Fibroblast of the aortic adventitia (primary cell): ENCODE results near the gene GRM8. TPM values are rescaled to one million over a fixed set of nuclear protein-coding genes. Genes with fewer than 3 reads are reported as not detected.
"Not testable (repeated sequence)": the region's sequence is repeated elsewhere in the genome, so short reads cannot be mapped to it uniquely, and the experiment has no call there.

ENCODE experiments used
- DNase-seq: peaks from one replicate; pipeline ENCODE4 v3.0.0-alpha.2; 2010; ENCODE audit warnings: low read depth
- H3K4me3 ChIP-seq: 2 replicates; pipeline ENCODE4 v1.5.1; 2011; ENCODE audit warnings: low read depth, mild to moderate bottlenecking, control low read depth, low read length, moderate library complexity
- CTCF ChIP-seq: IDR thresholded peaks from 2 replicates; pipeline ENCODE4 v1.5.1; 2011; ENCODE audit warnings: mild to moderate bottlenecking, low read length, control low read depth, inconsistent platforms; ENCODE audit not compliant: insufficient read depth
- total RNA-seq: library from RNA; depleted of rRNA; stranded (reverse); fragments of >200 nt; gene quantifications from 2 replicates; pipeline ENCODE4 v1.2.3, GENCODE V29; 2012; ENCODE audit warnings: low replicate concordance

GRM8 gene
- total RNA-seq, 1 donor: 0.36 TPM

- no peak overlapping the region for H3K4me3 ChIP-seq
- DNase-seq: no peak
- TF ChIP-seq CTCF: no peak
Measured at GRCh38 chr7:126937171-126937570, 315.6 kb downstream of the GRM8 start.

GRCh38 chr7:126931581-126931980, 321.2 kb downstream of the GRM8 start:
- TF ChIP-seq CTCF: no peak
- no peak for DNase-seq
- no peak overlapping the region for H3K4me3 ChIP-seq

- TF ChIP-seq CTCF: no peak
Measured at GRCh38 chr7:126930166-126930565, 322.6 kb downstream of the GRM8 start.

GRCh38 chr7:126924477-126924876, 328.3 kb downstream of the GRM8 start:
- DNase-seq: no peak
- no peak overlapping the region for H3K4me3 ChIP-seq
- no peak for TF ChIP-seq CTCF

More at GRCh38 chr7:126930166-126930565, 322.6 kb downstream of the GRM8 start:
- no peak for DNase-seq
- H3K4me3 ChIP-seq: no peak overlapping the region

GRCh38 chr7:126911627-126912026, 341.1 kb downstream of the GRM8 start:
- not testable (repeated sequence) for DNase-seq, H3K4me3 ChIP-seq

GRCh38 chr7:126908564-126908963, 344.2 kb downstream of the GRM8 start:
- not testable (repeated sequence) for H3K4me3 ChIP-seq, DNase-seq

- not testable (repeated sequence) for H3K4me3 ChIP-seq, DNase-seq
Measured at GRCh38 chr7:126907657-126908056, 345.1 kb downstream of the GRM8 start.

- not testable (repeated sequence) for H3K4me3 ChIP-seq, DNase-seq
Measured at GRCh38 chr7:126905255-126905654, 347.5 kb downstream of the GRM8 start.

GRCh38 chr7:126901041-126901765, 351.5 kb downstream of the GRM8 start:
- not testable (repeated sequence) for H3K4me3 ChIP-seq, DNase-seq

- H3K4me3 ChIP-seq, DNase-seq: not testable (repeated sequence)
Measured at GRCh38 chr7:126887980-126888379, 364.8 kb downstream of the GRM8 start.

GRCh38 chr7:126887560-126887959, 365.2 kb downstream of the GRM8 start:
- not testable (repeated sequence) for H3K4me3 ChIP-seq, DNase-seq

GRCh38 chr7:126882730-126883129, 370.0 kb downstream of the GRM8 start:
- not testable (repeated sequence) for DNase-seq, H3K4me3 ChIP-seq

- DNase-seq, H3K4me3 ChIP-seq: not testable (repeated sequence)
Measured at GRCh38 chr7:126881908-126882307, 370.8 kb downstream of the GRM8 start.
